K562 (cell line): ENCODE results near the gene PSMB7. TPM values are rescaled to one million over a fixed set of nuclear protein-coding genes. Genes with fewer than 3 reads are reported as not detected.

Source experiments
- ARID1B ChIP-seq: fragments of 450-650 bp; IDR thresholded peaks from 2 replicates; pipeline ENCODE4 v1.6.1; 2016; ENCODE audit warnings: antibody characterized with exemption, mild to moderate bottlenecking, inconsistent platforms
- CBX3 ChIP-seq, 2 experiments: IDR thresholded peaks; 1 replicate in 1 of 2; 2 replicates in 1 of 2; pipeline ENCODE4 v1.6.1; 2012; ENCODE audit warnings: inconsistent platforms in 2 of 2, low read length in 2 of 2, borderline replicate concordance in 1 of 2, control low read depth in 1 of 2
- CTBP1 ChIP-seq: fragments of 450-650 bp; IDR thresholded peaks from 2 replicates; pipeline ENCODE4 v1.6.1; 2016; ENCODE audit warnings: borderline replicate concordance
- FOSL1 ChIP-seq: fragments of 200-800 bp; sonication (Bioruptor generic); conservative IDR thresholded peaks from 2 replicates; pipeline ENCODE4 v1.6.1; 2016; ENCODE audit warnings: missing genetic modification characterization, missing compliant biosample characterization
- JUND ChIP-seq, 2 experiments: IDR thresholded peaks; 2 replicates in 1 of 2; 3 replicates in 1 of 2; pipeline ENCODE4 v1.6.1; 2011; ENCODE audit warnings: borderline replicate concordance in 2 of 2, low read depth in 2 of 2, low read length in 2 of 2, improper control_type of control experiment in 1 of 2, missing biosample characterization in 1 of 2, missing genetic modification characterization in 1 of 2, missing genetic modification reagents in 1 of 2
- MAZ ChIP-seq, 2 experiments: fragments of 450-650 bp in 1 of 2; sonication (generic) in 1 of 2; formaldehyde crosslinking; IDR thresholded peaks in 1 of 2; conservative IDR thresholded peaks in 1 of 2; 2 replicates each; pipeline versions ENCODE4 v1.4.0 to v1.5.0; 2020; ENCODE audit warnings: mild to moderate bottlenecking in 1 of 2, missing genetic modification reagents in 1 of 2
- MEIS2 ChIP-seq: fragments of 450-650 bp; IDR thresholded peaks from 2 replicates; pipeline ENCODE4 v1.6.1; 2014; ENCODE audit warnings: mild to moderate bottlenecking; ENCODE audit not compliant: partially characterized antibody
- RCOR1 ChIP-seq, 2 experiments: IDR thresholded peaks; 2 replicates each; pipeline ENCODE4 v1.6.1; 2012; ENCODE audit warnings: low read depth in 2 of 2, low read length in 2 of 2, borderline replicate concordance in 1 of 2, improper control_type of control experiment in 1 of 2
- SIRT6 ChIP-seq: IDR thresholded peaks from one replicate; pipeline ENCODE4 v1.6.1; 2012; ENCODE audit warnings: low read depth, mild to moderate bottlenecking, control low read depth, inconsistent platforms, low read length, moderate library complexity
- SMAD4 ChIP-seq: fragments of 250-450 bp; sonication (Bioruptor Pico); conservative IDR thresholded peaks from 2 replicates; pipeline ENCODE4 v1.8.0; 2021; ENCODE audit warnings: inconsistent platforms, mild to moderate bottlenecking, moderate library complexity
- SMARCA4 ChIP-seq: fragments of 450-650 bp; IDR thresholded peaks from 2 replicates; pipeline ENCODE4 v1.6.1; 2016
- STAG1 ChIP-seq: sonication (generic); formaldehyde crosslinking; IDR thresholded peaks from 2 replicates; pipeline ENCODE4 v1.5.0; 2020; ENCODE audit warnings: missing genetic modification reagents, borderline replicate concordance
- TAL1 ChIP-seq: fragments of 450-650 bp; IDR thresholded peaks from 2 replicates; pipeline ENCODE4 v1.6.1; 2016; ENCODE audit warnings: mild to moderate bottlenecking
- TCF3 ChIP-seq: sonication (generic); formaldehyde crosslinking; IDR thresholded peaks from 2 replicates; pipeline ENCODE4 v1.4.0; 2020; ENCODE audit warnings: mild to moderate bottlenecking, missing genetic modification reagents
- ZNF316 ChIP-seq: fragments of 450-650 bp; IDR thresholded peaks from 2 replicates; pipeline ENCODE4 v1.6.1; 2016
- polyA plus RNA-seq, 8 experiments: library from polyadenylated mRNA; depleted of rRNA in 4 of 8; stranded (reverse) in 5 of 8; unstranded in 3 of 8; fragments of >200 nt; fragmentation: Nextera tagmentation in 2 of 8; fragmentation: Illumina TruSeq in 1 of 8; extraction: Ambion mirVana in 2 of 8; extraction: Trizol in 1 of 8; gene quantifications; 2 replicates each; pipeline versions ENCODE4 v1.2.1 to v1.2.3, GENCODE V29; 2011 to 2014; ENCODE audit warnings: inconsistent platforms in 1 of 8, missing spikeins in 1 of 8
- total RNA-seq, 7 experiments: library from RNA; depleted of rRNA in 6 of 7; stranded (reverse); fragments of >200 nt in 6 of 7; fragmentation: Illumina TruSeq in 2 of 7; extraction: Trizol in 2 of 7; gene quantifications; 2 replicates each; pipeline versions ENCODE4 v1.2.1 to v1.2.3, GENCODE V29; 2011 to 2021; ENCODE audit warnings: low replicate concordance in 1 of 7
- TF ChIP-seq, protein P1 (sequence below), 2 experiments: IDR thresholded peaks in 1 of 2; conservative IDR thresholded peaks in 1 of 2; 2 replicates each; pipeline ENCODE4 v1.6.1; 2016; ENCODE audit warnings: low read depth in 2 of 2, mild to moderate bottlenecking in 1 of 2, missing compliant biosample characterization in 1 of 2, missing genetic modification characterization in 1 of 2, moderate library complexity in 1 of 2
- TF ChIP-seq, protein P2 (sequence below): fragments of 250-450 bp; sonication (Bioruptor Pico); IDR thresholded peaks from 2 replicates; pipeline ENCODE4 v1.8.0; 2022; ENCODE audit warnings: inconsistent platforms, mild to moderate bottlenecking, moderate library complexity, borderline replicate concordance

The PSMB7 gene
- total and polyA plus RNA-seq, 9 of the 15 experiments (the other 6 are each of a cell fraction or from before 2014, with no cell fraction given) = 321 to 978 (median 407) TPM

DNA sequence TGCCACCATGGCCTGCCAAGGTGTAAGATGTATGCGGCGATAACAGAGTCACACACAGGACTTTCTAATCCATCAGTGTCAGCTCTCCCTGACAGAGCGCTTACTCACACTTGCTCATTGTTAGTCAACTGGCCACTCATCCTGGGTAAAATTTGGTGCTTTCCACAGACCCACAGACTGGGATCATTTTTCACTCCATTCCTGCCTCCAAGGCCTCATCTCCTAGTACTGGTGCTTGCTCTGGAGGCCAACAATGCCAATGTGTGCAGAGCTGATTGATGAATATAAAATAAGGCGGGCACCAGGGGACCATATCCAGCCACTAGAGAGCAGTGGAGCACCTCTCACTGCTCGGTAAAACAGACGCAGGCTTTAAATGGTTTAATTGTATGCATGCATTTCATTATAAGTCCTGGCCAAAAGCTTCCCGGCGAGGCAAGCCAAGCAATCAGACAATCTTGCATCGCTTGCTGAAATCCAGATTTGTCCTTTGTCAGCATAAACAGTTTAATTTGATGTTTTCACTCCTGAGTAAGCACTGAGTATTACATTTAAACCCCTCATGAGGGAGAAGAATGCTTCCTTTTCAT, 22.3 kb downstream of the PSMB7 start (continued):
- TF ChIP-seq, protein P1, sequence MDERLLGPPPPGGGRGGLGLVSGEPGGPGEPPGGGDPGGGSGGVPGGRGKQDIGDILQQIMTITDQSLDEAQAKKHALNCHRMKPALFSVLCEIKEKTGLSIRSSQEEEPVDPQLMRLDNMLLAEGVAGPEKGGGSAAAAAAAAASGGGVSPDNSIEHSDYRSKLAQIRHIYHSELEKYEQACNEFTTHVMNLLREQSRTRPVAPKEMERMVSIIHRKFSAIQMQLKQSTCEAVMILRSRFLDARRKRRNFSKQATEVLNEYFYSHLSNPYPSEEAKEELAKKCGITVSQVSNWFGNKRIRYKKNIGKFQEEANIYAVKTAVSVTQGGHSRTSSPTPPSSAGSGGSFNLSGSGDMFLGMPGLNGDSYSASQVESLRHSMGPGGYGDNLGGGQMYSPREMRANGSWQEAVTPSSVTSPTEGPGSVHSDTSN (CRISPR knock-in tag; IDR thresholded peaks at IDR 0.05; ENCODE audit: low read depth) = peak; percentile 68
- TF ChIP-seq, protein P1 (tag; conservative IDR thresholded peaks at IDR 0.05; ENCODE audit: low read depth) = peak; percentile 93
- peak; percentile 32; the same call in 1 of the 2 replicates for TF ChIP-seq CTBP1
- no peak for TF ChIP-seq SIRT6
- TF ChIP-seq MEIS2 = peak; percentile 99
- peak; percentile 89 for TF ChIP-seq ZNF316
- TF ChIP-seq TCF3 (CRISPR knock-in tag) = peak; percentile 18; the same call in 1 of the 2 replicates
- peak in 1 of 2 experiments; percentile 12; a peak in 1 of 4 replicates for TF ChIP-seq RCOR1 (IDR thresholded peaks at IDR 0.05; ENCODE audit: borderline replicate concordance in 1 of 2, low read depth in 2 of 2, low read length in 2 of 2)
- peak; percentile 56 for TF ChIP-seq JUND (IDR thresholded peaks at IDR 0.05; ENCODE audit: borderline replicate concordance, low read depth, low read length)
- peak; percentile 41; the same call in 2 of the 3 replicates for TF ChIP-seq JUND (tag; IDR thresholded peaks at IDR 0.05; ENCODE audit: borderline replicate concordance, low read depth, low read length)
- TF ChIP-seq TAL1 = 0 out of 2 replicates have a peak, but pooled peaks have one; percentile 13
- TF ChIP-seq, protein P2, sequence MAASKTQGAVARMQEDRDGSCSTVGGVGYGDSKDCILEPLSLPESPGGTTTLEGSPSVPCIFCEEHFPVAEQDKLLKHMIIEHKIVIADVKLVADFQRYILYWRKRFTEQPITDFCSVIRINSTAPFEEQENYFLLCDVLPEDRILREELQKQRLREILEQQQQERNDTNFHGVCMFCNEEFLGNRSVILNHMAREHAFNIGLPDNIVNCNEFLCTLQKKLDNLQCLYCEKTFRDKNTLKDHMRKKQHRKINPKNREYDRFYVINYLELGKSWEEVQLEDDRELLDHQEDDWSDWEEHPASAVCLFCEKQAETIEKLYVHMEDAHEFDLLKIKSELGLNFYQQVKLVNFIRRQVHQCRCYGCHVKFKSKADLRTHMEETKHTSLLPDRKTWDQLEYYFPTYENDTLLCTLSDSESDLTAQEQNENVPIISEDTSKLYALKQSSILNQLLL (CRISPR knock-in tag) = no peak
- TF ChIP-seq SMAD4 (CRISPR knock-in tag) = 0 out of 2 replicates have a peak, but pooled peaks have one; percentile 16
- TF ChIP-seq MAZ (CRISPR knock-in tag; conservative IDR thresholded peaks at IDR 0.05 in 1 of 2, IDR thresholded peaks at IDR 0.05 in 1 of 2) = 0 out of 4 replicates have a peak, but pooled peaks of 1 of the 2 experiments have one; percentile 10
- peak in 1 of 2 experiments; percentile 17; a peak in 1 of 3 replicates for TF ChIP-seq CBX3 (IDR thresholded peaks at IDR 0.05; ENCODE audit: borderline replicate concordance in 1 of 2, low read length in 2 of 2)
- peak; percentile 77 for TF ChIP-seq SMARCA4
- TF ChIP-seq ARID1B = peak; percentile 72
- TF ChIP-seq FOSL1 (tag) = peak; percentile 93
- TF ChIP-seq STAG1 = peak; percentile 25; the same call in 1 of the 2 replicates
- TF ChIP-seq, all 486 proteins: peak for 33
